ENCODE measurements around the gene TRAPPC10. TPM values are rescaled to one million over a fixed set of nuclear protein-coding genes. Genes with fewer than 3 reads are reported as not detected.

TRAPPC10 gene
- total RNA-seq, 1 donor from 2014 or later: 23.1 TPM

DNA sequence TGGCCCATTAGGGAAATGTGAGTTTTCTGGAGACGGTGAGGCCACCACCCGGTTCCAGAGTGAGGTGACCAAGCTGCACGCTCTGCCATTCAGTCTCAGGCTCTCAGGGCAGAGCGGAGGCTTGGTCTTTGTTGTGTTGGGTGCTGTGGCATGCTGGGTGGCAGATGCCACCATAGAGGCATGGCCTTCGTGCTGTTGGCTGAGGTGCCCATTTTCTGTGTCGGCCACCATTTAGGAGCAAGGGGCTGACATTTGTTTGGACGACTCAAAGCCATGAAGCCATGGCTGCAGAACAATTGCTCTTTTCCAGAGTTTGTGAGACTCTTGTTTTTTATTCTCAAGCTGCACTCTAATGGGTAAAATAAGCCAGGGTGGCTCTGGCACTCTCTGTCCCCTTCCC lies 58.3 kb downstream of the TRAPPC10 start:
- DNase-seq: no peak

- DNase-seq: no peak
These were observed 59.4 kb downstream of the TRAPPC10 start for GRCh38 chr21:44071359-44072104.

DNA sequence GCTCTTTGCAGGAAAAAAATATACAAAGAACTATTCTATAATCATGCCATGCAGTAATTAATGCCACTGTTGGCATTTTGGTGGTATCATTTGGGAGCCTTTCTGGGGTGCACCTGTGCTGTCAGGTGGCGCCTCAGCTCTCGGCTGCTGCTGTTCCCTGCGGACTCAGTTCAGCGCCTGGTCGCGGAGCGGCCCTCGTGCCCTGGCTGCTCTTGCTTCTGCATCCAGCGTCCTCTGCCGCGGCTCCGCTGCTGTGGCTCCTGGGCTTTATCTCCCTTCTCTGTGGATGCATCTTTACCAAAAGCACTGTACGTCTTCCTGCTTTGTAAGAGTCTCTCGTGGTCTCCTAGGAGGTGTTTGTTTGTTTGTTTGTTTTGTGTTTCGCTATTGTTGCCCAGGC lies 60.0 kb downstream of the TRAPPC10 start:
- no peak for DNase-seq

DNA sequence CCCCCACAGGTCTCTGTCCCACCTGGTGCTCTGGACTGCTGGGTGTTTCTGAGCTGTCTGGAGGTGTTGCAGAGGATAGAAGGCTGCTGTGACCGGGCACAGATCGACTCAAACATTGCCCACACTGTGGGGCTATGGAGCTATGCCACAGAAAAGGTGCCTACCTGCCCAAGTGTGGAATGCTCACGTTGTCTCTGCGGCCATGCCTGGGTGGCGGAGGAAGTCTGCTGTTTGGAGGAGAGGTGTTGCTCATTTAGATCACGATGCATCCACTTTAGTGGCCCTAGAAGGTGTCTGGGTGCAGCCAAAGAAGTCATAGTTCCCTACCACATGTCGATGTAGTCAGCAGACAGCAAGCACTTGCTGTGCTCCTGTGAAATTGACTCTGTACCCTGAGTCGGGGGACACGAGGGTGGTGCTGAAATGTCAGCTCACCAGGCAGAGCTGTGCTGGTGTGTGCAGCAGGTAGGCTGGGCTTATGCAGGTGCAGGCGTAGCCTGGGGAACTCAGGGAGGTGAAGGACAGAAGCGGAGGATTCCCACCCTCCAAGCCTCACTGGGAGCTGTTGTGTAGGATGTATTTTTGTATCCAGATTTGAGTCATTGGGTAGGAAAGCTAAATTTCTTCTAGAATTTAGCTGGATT lies 62.3 kb downstream of the TRAPPC10 start:
- no peak for DNase-seq

DNA sequence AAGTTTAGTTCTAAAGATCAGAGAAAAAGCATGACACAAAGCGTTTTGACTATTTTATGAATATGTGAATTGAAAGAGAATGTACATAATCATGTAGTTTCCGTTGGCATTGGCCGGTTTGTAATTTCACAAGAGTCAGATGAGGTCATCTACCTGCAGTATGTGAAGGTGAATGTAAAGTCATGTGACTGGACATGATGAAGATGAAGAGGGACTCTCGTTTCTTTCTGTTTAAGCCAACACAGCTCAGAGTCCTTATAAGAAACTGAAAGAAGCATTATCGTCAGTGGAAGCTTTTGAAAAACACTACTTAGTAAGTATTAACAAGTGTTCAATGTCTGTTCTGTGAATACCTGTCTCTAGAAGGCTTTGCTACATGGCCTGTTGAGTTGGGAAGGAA lies 64.2 kb downstream of the TRAPPC10 start:
- no peak for DNase-seq

DNA sequence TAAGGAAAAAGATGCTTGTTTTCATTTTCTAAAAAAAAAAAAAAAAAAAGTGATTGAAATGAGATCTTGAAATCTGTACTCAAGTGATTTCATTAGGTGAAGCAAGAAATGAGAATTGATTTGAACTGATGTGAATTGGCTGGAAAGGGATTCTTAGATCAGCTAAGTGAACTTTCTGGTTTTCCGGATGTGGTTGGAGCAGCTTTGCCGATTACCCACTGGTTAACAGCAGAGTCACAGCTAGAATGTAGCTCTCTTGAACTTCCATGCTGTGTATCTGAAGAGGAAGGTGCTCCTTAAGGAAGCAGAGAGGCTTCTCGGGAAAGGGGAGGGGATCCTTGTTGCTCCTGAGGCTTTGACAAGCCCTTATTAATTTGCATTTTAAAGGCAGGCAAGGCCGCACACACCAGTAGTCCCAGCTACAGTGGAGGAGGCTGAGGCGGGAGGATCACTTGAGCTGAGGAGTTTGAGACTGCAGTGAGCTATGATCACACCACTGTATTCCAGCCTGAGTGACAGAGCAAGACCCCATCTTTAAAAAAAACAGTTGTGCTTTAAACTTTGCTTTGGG lies 66.4 kb downstream of the TRAPPC10 start:
- no peak for DNase-seq

DNA sequence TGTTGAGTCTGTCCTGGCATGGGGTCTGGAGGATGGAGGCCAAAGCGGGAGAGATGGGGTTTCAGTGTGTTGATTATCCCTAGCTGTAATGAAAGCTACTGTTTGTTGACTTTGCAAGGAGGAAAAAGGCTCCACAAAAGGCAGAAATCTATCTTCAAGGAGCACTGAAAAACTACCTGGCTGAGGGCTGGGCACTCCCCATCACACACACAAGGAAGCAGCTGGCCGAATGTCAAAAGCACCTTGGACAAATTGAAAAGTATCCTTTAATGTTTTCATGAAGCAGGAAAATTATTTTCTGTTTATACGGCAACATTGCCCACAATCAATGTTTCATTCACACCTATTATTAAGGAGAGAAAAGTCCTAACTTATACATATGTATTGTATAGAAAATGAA lies 67.3 kb downstream of the TRAPPC10 start:
- no peak for DNase-seq

GRCh38 chr21:44079846-44080245 lies 67.7 kb downstream of the TRAPPC10 start:
- no peak for DNase-seq

DNA sequence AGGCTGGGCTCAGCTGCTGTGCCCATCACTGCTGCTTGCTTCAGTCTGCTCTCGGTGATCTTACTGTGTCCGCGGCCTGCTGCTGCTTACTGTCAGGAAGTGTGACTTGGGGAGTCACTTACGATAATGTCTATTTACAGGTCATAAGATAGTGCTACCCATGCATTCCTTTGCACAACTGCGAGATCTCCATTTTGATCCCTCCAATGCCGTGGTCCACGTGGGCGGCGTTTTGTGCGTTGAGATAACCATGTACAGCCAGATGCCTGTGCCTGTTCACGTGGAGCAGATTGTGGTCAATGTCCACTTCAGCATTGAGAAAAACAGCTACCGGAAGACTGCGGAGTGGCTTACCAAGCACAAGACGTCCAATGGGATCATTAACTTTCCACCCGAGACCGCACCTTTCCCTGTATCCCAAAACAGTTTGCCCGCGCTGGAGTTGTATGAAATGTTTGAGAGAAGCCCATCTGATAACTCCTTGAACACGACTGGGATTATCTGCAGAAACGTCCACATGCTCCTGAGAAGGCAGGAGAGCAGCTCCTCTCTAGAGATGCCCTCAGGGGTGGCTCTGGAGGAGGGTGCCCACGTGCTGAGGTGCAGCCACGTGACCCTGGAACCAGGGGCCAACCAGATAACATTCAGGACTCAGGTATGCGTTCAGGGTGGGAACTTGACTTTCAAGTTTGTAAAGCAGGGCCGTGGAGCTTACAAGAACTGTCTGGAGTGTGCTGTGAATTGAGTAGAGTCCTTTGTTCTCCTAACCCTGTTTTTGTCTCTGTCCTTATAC lies 70.7 kb downstream of the TRAPPC10 start:
- no peak for DNase-seq

GRCh38 chr21:44083631-44084291 lies 71.7 kb downstream of the TRAPPC10 start:
- no peak for DNase-seq

GRCh38 chr21:44084496-44085241 lies 72.6 kb downstream of the TRAPPC10 start:
- DNase-seq: no peak

- no peak for DNase-seq
These were observed 73.6 kb downstream of the TRAPPC10 start for GRCh38 chr21:44085491-44086321.

- DNase-seq: no peak
These were observed 74.7 kb downstream of the TRAPPC10 start for GRCh38 chr21:44086636-44087425.

DNA sequence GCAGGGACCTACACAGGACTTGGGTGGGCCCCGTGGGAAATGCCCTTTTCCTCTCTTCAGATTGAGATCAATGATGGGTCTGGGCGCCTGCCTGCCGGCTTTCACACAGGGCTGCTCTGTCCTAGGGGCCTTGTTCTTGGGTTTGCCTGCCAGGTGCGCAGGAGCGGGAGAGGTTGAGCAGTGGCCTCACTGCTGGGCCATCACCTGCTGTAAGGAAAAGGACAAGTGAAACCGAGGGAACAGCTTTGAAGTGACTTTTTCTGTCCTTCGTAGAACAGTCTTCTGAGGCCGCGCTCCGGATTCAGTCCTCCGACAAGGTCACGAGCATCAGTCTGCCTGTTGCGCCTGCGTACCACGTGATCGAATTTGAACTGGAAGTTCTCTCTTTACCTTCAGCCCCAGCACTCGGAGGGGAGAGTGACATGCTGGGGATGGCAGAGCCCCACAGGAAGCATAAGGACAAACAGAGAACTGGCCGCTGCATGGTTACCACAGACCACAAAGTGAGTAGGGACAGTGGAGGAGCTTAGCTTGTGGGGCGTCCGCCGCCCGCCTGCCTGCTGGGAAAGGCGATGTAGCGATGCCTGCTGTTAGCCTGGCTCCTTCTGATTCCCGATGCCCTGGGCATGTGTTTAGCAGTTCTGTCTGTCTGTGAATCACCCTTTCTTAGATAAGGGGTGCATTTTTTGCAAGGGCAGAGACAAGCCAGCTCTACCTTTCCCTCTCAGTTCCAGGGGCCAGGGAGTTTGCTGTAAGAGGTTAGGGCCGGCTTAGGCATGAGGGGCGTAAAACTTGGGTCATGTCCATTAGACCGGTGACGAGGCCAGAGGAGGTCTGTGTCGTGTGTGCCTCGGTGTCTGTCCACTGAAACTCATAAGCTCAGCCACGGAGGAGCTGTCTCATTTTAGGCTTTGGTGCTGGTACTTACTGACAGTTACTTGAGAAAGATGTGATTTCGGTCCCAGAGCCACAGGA lies 75.6 kb downstream of the TRAPPC10 start:
- DNase-seq: no peak

- no peak for DNase-seq
These were observed 76.3 kb downstream of the TRAPPC10 start for GRCh38 chr21:44088401-44088780.

- DNase-seq: no peak
These were observed 77.1 kb downstream of the TRAPPC10 start for GRCh38 chr21:44089001-44089911.

GRCh38 chr21:44090325-44090724 lies 78.2 kb downstream of the TRAPPC10 start:
- no peak for DNase-seq
